IMR-90 (cell line): Measurements from ENCODE around the gene GNAZ. TPM values are rescaled to one million over a fixed set of nuclear protein-coding genes. Genes with fewer than 3 reads are reported as not detected.

Experiments used
- ATAC-seq: fragments of 200-7000 bp; cut with Tn5 transposase; 2 replicates; pipeline ENCODE4 v1.9.1; 2020; ENCODE audit warnings: low read depth, mild to moderate bottlenecking, moderate library complexity
- BruUV-seq: library from RNA; stranded (reverse); fragments of 400-500 nt; replicated peaks from 2 replicates; lab custom pipeline; 2021; lab: Mats Ljungman, UMichigan
- CTCF ChIA-PET: fragments of 300-600 bp; formaldehyde crosslinking; extraction: SDS; loops from one replicate; lab custom pipeline; 2021; ENCODE audit warnings: antibody characterized with exemption; lab: Yijun Ruan, JAX
- POLR2A ChIA-PET: fragments of 300-600 bp; sonication (Branson Sonifier 250); formaldehyde crosslinking; loops from one replicate; lab custom pipeline; 2022; ENCODE audit warnings: antibody characterized with exemption; ENCODE audit not compliant: unreplicated experiment; lab: Charles Lee
- DNase-seq: peaks from one replicate; pipeline ENCODE4 v3.0.0; 2013
- H2AFZ ChIP-seq: replicated peaks from 2 replicates; pipeline ENCODE3; 2013; ENCODE audit warnings: low read length, mild to moderate bottlenecking; ENCODE audit not compliant: poor library complexity
- H2AK5ac ChIP-seq: 2 replicates; pipeline ENCODE4 v1.6.1; 2013; ENCODE audit warnings: low read depth, low read length, inconsistent platforms
- H2AK9ac ChIP-seq: replicated peaks from 2 replicates; pipeline ENCODE3; 2013; ENCODE audit warnings: mild to moderate bottlenecking, low read depth, low read length, moderate library complexity; ENCODE audit not compliant: poor library complexity
- H2BK120ac ChIP-seq: 2 replicates; pipeline ENCODE4 v1.6.1; 2013; ENCODE audit warnings: low read depth, low read length, inconsistent platforms
- H2BK15ac ChIP-seq: 3 replicates; pipeline ENCODE4 v1.6.1; 2013; ENCODE audit warnings: low read depth, low read length, inconsistent platforms
- H2BK20ac ChIP-seq: 2 replicates; pipeline ENCODE4 v1.6.1; 2013; ENCODE audit warnings: low read depth, mild to moderate bottlenecking, inconsistent platforms, low read length, moderate library complexity
- H2BK5ac ChIP-seq: 2 replicates; pipeline ENCODE4 v1.6.1; 2013; ENCODE audit warnings: mild to moderate bottlenecking, low read depth, low read length, inconsistent platforms; ENCODE audit not compliant: poor library complexity, severe bottlenecking
- H3K14ac ChIP-seq: replicated peaks from 2 replicates; pipeline ENCODE4 v1.6.1; 2013; ENCODE audit warnings: low read depth, low read length, inconsistent platforms
- H3K18ac ChIP-seq: 2 replicates; pipeline ENCODE4 v1.6.1; 2013; ENCODE audit warnings: low read depth, low read length, control low read depth
- H3K23ac ChIP-seq: 2 replicates; pipeline ENCODE4 v1.6.1; 2013; ENCODE audit warnings: low read depth, low read length, inconsistent platforms
- H3K27ac ChIP-seq: 2 replicates; pipeline ENCODE4 v1.5.1; 2013; ENCODE audit warnings: mild to moderate bottlenecking, control low read depth, low read length; ENCODE audit not compliant: insufficient read depth
- H3K27me3 ChIP-seq: 2 replicates; pipeline ENCODE4 v1.6.1; 2013; ENCODE audit warnings: low read length; ENCODE audit not compliant: control insufficient read depth, insufficient read depth
- H3K36me3 ChIP-seq: 2 replicates; pipeline ENCODE4 v1.6.1; 2013; ENCODE audit warnings: low read length, mixed read lengths; ENCODE audit not compliant: control insufficient read depth, insufficient read depth
- H3K4ac ChIP-seq: 2 replicates; pipeline ENCODE4 v1.6.1; 2013; ENCODE audit warnings: low read depth, low read length, inconsistent platforms
- H3K4me1 ChIP-seq: 2 replicates; pipeline ENCODE4 v1.6.1; 2013; ENCODE audit warnings: low read length, mixed read lengths; ENCODE audit not compliant: control insufficient read depth, insufficient read depth
- H3K4me2 ChIP-seq: 2 replicates; pipeline ENCODE4 v1.6.1; 2013; ENCODE audit warnings: low read depth, mild to moderate bottlenecking, control low read depth, low read length, moderate library complexity
- H3K4me3 ChIP-seq: 2 replicates; pipeline ENCODE4 v1.5.1; 2013; ENCODE audit warnings: low read depth, mild to moderate bottlenecking, control low read depth, low read length, moderate library complexity; ENCODE audit not compliant: insufficient read depth
- H3K56ac ChIP-seq: 2 replicates; pipeline ENCODE4 v1.6.1; 2013; ENCODE audit warnings: low read length, inconsistent platforms; ENCODE audit not compliant: insufficient read depth; ENCODE audit errors: extremely low read depth
- H3K79me1 ChIP-seq, 2 experiments: 2 replicates each; pipeline ENCODE4 v1.6.1; 2013; ENCODE audit warnings: low read length in 2 of 2, inconsistent platforms in 1 of 2, low read depth in 1 of 2
- H3K9ac ChIP-seq: 2 replicates; pipeline ENCODE4 v1.6.1; 2013; ENCODE audit warnings: low read depth, low read length, control low read depth
- H3K9me1 ChIP-seq: 2 replicates; pipeline ENCODE4 v1.6.1; 2013; ENCODE audit warnings: low read length, inconsistent platforms; ENCODE audit not compliant: insufficient read depth
- H3K9me3 ChIP-seq: 2 replicates; pipeline ENCODE4 v1.6.1; 2013; ENCODE audit warnings: low read length; ENCODE audit not compliant: control insufficient read depth, insufficient read depth
- H4K20me1 ChIP-seq: 2 replicates; pipeline ENCODE4 v1.6.1; 2013; ENCODE audit warnings: low read length, inconsistent platforms; ENCODE audit not compliant: insufficient read depth
- H4K5ac ChIP-seq: 2 replicates; pipeline ENCODE4 v1.6.1; 2013; ENCODE audit warnings: mild to moderate bottlenecking, low read depth, low read length, control low read depth
- H4K8ac ChIP-seq, 2 experiments: 2 replicates each; pipeline ENCODE4 v1.6.1; 2013; ENCODE audit warnings: low read depth in 2 of 2, low read length in 2 of 2, control low read depth in 1 of 2, inconsistent platforms in 1 of 2
- H4K91ac ChIP-seq: 2 replicates; pipeline ENCODE4 v1.6.1; 2013; ENCODE audit warnings: low read depth, low read length, inconsistent platforms; ENCODE audit not compliant: insufficient read depth
- CEBPB ChIP-seq: IDR thresholded peaks from 2 replicates; pipeline ENCODE4 v1.6.1; 2012; ENCODE audit warnings: low read depth, low read length, improper control_type of control experiment
- CHD1 ChIP-seq: IDR thresholded peaks from 2 replicates; pipeline ENCODE4 v1.6.1; 2012; ENCODE audit warnings: low read depth, low read length, improper control_type of control experiment
- MAFK ChIP-seq: IDR thresholded peaks from 2 replicates; pipeline ENCODE4 v1.6.1; 2012; ENCODE audit warnings: low read depth, low read length, improper control_type of control experiment
- MAZ ChIP-seq: IDR thresholded peaks from 2 replicates; pipeline ENCODE4 v1.6.1; 2012; ENCODE audit warnings: low read depth, mild to moderate bottlenecking, low read length, improper control_type of control experiment, moderate library complexity, borderline replicate concordance
- MXI1 ChIP-seq: IDR thresholded peaks from 2 replicates; pipeline ENCODE4 v1.6.1; 2012; ENCODE audit warnings: low read depth, mild to moderate bottlenecking, low read length, moderate library complexity, borderline replicate concordance
- NFE2L2 ChIP-seq: fragments of 150-350 bp; IDR thresholded peaks from 2 replicates; pipeline ENCODE4 v1.6.1; 2016; ENCODE audit warnings: low read depth, mild to moderate bottlenecking, low read length
- POLR2A ChIP-seq: IDR thresholded peaks from 2 replicates; pipeline ENCODE4 v1.6.1; 2012; ENCODE audit warnings: mild to moderate bottlenecking, low read depth, low read length
- RAD21 ChIP-seq: IDR thresholded peaks from 2 replicates; pipeline ENCODE4 v1.6.1; 2012; ENCODE audit warnings: low read length, improper control_type of control experiment
- RCOR1 ChIP-seq: IDR thresholded peaks from 2 replicates; pipeline ENCODE4 v1.6.1; 2012; ENCODE audit warnings: mild to moderate bottlenecking, low read length, improper control_type of control experiment; ENCODE audit not compliant: insufficient replicate concordance
- RFX5 ChIP-seq: IDR thresholded peaks from 2 replicates; pipeline ENCODE4 v1.8.0; 2012; ENCODE audit warnings: low read depth, mild to moderate bottlenecking, low read length, moderate library complexity
- SMC3 ChIP-seq: fragments of 150-350 bp; IDR thresholded peaks from 2 replicates; pipeline ENCODE4 v1.6.1; 2016; ENCODE audit warnings: low read depth, mild to moderate bottlenecking, antibody characterized with exemption, low read length, moderate library complexity
- WGBS, 2 experiments: methylation state at CpG; one replicate each; pipeline versions ENCODE4 v1.1.5 to v1.1.7; 2013; ENCODE audit warnings: missing lambda C conversion rate in 2 of 2; ENCODE audit not compliant: insufficient read length in 1 of 2; ENCODE audit errors: extremely low coverage in 2 of 2; 5-methylcytosine and 5-hydroxymethylcytosine counted together
- dilution Hi-C: fragments of 300-500 bp; cut with HindIII; formaldehyde crosslinking; loops from one replicate; pipeline ENCODE4 v1.14.3; 2018; ENCODE audit warnings: low sequenced_read_pairs; ENCODE audit not compliant: unreplicated experiment
- in situ Hi-C: fragments of 300-500 bp; cut with MboI; formaldehyde crosslinking; loops from 3 replicates; pipeline ENCODE4 v1.14.3; 2019; ENCODE audit warnings: low sequenced_read_pairs, inconsistent platforms, mixed read lengths
- intact Hi-C: fragments of 100-400 bp; cut with micrococcal nuclease; formaldehyde crosslinking; loops from 2 replicates; pipeline ENCODE4 v1.10.0; 2022
- polyA plus RNA-seq, 3 experiments: library from polyadenylated mRNA; depleted of rRNA; stranded (reverse); fragments of >200 nt; gene quantifications; 2 replicates each; pipeline ENCODE4 v1.2.3, GENCODE V29; 2012; ENCODE audit warnings: low replicate concordance in 1 of 3
- total RNA-seq: library from RNA; depleted of rRNA; stranded (reverse); fragments of >200 nt; gene quantifications from 2 replicates; pipeline ENCODE4 v1.2.3, GENCODE V29; 2012
- TF ChIP-seq, protein P1 (sequence below): conservative IDR thresholded peaks from 2 replicates; pipeline ENCODE4 v1.5.1; 2012; ENCODE audit warnings: mild to moderate bottlenecking, low read depth, low read length, improper control_type of control experiment
- TF ChIP-seq, protein P2 (sequence below): fragments of 150-350 bp; IDR thresholded peaks from 2 replicates; pipeline ENCODE4 v1.6.1; 2016; ENCODE audit warnings: low read depth, mild to moderate bottlenecking, low read length, moderate library complexity, borderline replicate concordance

The GNAZ gene
- total and polyA plus RNA-seq, 2 of the 4 experiments (the other 2 are of a cell fraction), result 1.5 to 2.5 TPM

DNA sequence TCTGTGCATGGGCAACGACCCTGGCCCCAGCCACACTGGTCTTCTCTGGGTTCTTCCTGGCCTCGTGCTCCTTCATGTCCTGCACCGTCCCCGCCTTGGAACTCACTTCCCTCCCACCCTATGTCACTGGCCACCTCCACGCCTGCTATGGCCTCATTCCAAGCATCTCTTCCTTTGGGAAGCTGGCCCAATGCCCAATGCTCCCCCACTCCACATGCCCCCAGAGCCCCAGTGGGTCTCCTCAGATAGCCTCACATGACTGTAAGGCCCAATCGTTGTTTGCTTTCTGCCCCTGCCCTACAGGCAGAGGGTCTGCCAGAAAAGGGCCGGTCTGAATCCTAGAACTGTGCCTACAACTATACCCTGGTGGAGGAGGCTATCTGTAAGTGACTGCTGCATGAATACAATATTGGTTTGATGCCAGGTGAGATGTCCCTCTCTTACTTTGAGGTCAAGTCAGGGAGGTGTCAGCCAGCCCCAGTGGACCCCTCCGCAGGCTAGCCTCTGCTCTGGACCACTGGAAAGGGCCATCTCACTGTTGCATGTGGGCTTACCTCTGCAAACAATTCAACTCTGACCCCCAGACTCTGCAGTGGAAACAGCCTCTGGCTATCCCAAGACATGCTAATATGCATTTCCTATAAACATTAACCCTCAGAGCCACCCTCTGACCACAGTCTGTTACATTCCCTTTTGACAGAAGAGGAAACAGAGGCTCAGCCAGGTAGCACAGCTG, 2.1 kb upstream of the GNAZ start:
- CTCF ChIA-PET, result no interaction called here
- dilution Hi-C loops, result no loop called here

More for the DNA sequence above, 2.1 kb upstream of the GNAZ start:
- TF ChIP-seq MXI1 (no peak), CEBPB (no peak), NFE2L2 (no peak), MAZ (no peak), SMC3 (no peak), MAFK (no peak), POLR2A (no peak), CHD1 (no peak), RCOR1 (no peak), RFX5 (no peak), RAD21 (no peak)
- TF ChIP-seq, protein P1, sequence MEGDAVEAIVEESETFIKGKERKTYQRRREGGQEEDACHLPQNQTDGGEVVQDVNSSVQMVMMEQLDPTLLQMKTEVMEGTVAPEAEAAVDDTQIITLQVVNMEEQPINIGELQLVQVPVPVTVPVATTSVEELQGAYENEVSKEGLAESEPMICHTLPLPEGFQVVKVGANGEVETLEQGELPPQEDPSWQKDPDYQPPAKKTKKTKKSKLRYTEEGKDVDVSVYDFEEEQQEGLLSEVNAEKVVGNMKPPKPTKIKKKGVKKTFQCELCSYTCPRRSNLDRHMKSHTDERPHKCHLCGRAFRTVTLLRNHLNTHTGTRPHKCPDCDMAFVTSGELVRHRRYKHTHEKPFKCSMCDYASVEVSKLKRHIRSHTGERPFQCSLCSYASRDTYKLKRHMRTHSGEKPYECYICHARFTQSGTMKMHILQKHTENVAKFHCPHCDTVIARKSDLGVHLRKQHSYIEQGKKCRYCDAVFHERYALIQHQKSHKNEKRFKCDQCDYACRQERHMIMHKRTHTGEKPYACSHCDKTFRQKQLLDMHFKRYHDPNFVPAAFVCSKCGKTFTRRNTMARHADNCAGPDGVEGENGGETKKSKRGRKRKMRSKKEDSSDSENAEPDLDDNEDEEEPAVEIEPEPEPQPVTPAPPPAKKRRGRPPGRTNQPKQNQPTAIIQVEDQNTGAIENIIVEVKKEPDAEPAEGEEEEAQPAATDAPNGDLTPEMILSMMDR, result no peak
- TF ChIP-seq, protein P2, sequence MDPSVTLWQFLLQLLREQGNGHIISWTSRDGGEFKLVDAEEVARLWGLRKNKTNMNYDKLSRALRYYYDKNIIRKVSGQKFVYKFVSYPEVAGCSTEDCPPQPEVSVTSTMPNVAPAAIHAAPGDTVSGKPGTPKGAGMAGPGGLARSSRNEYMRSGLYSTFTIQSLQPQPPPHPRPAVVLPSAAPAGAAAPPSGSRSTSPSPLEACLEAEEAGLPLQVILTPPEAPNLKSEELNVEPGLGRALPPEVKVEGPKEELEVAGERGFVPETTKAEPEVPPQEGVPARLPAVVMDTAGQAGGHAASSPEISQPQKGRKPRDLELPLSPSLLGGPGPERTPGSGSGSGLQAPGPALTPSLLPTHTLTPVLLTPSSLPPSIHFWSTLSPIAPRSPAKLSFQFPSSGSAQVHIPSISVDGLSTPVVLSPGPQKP, result no peak
- intact Hi-C loops (no loop called here), in situ Hi-C loops (no loop called here)
- Histone ChIP-seq H3K79me1 (no peaks in the 10 kb centered on the region), H3K9me3 (no peaks in the 10 kb centered on the region), H2BK20ac (no peak overlapping the region), H3K4me2 (no peak overlapping the region), H4K20me1 (no peaks in the 10 kb centered on the region), H4K8ac (no peak overlapping the region), H4K5ac (no peak overlapping the region), H4K91ac (no peak overlapping the region), H3K27ac (no peak overlapping the region), H2BK15ac (no peak overlapping the region), H3K4me1 (no peaks in the 10 kb centered on the region), H2AK9ac (no peak overlapping the region), H3K23ac (no peak overlapping the region), H3K9ac (no peak overlapping the region), H3K18ac (no peak overlapping the region), H2BK120ac (no peak overlapping the region), H2AK5ac (no peak overlapping the region), H3K27me3 (peaks cover 14% of the 10 kb centered on the region; the same call in 1 of the 2 replicates), H3K36me3 (no peaks in the 10 kb centered on the region), H3K4ac (no peak overlapping the region), H3K56ac (no peak overlapping the region), H2BK5ac (no peak overlapping the region), H2AFZ (no peak overlapping the region), H3K14ac (no peak overlapping the region), H3K9me1 (no peaks in the 10 kb centered on the region), H3K4me3 (no peak overlapping the region)
- BruUV-seq, result no TSS peak
- DNase-seq (no peak), ATAC-seq (no peak)
- POLR2A ChIA-PET, result no interaction called here
- 53% methylated on average over 2 of the region's 8 CpGs; no CpG with 5 or more reads in 1 of the 2 experiments for WGBS, 2 experiments
